HG03039 (cell line): Measurements from ENCODE around the gene PNPLA8.
A peak's percentile ranks its signal among the peaks of the same experiment; 100 is the strongest.
"Not testable (repeated sequence)": the region's sequence is repeated elsewhere in the genome, so short reads cannot be mapped to it uniquely, and the experiment has no call there.

Experiments
- ATAC-seq: cut with Tn5 transposase; IDR thresholded peaks from one replicate; pipeline ENCODE4 v1.9.1; 2021; ENCODE audit warnings: mild to moderate bottlenecking, moderate library complexity; ENCODE audit not compliant: unreplicated experiment

PNPLA8 gene, protein sequence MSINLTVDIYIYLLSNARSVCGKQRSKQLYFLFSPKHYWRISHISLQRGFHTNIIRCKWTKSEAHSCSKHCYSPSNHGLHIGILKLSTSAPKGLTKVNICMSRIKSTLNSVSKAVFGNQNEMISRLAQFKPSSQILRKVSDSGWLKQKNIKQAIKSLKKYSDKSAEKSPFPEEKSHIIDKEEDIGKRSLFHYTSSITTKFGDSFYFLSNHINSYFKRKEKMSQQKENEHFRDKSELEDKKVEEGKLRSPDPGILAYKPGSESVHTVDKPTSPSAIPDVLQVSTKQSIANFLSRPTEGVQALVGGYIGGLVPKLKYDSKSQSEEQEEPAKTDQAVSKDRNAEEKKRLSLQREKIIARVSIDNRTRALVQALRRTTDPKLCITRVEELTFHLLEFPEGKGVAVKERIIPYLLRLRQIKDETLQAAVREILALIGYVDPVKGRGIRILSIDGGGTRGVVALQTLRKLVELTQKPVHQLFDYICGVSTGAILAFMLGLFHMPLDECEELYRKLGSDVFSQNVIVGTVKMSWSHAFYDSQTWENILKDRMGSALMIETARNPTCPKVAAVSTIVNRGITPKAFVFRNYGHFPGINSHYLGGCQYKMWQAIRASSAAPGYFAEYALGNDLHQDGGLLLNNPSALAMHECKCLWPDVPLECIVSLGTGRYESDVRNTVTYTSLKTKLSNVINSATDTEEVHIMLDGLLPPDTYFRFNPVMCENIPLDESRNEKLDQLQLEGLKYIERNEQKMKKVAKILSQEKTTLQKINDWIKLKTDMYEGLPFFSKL

DNA sequence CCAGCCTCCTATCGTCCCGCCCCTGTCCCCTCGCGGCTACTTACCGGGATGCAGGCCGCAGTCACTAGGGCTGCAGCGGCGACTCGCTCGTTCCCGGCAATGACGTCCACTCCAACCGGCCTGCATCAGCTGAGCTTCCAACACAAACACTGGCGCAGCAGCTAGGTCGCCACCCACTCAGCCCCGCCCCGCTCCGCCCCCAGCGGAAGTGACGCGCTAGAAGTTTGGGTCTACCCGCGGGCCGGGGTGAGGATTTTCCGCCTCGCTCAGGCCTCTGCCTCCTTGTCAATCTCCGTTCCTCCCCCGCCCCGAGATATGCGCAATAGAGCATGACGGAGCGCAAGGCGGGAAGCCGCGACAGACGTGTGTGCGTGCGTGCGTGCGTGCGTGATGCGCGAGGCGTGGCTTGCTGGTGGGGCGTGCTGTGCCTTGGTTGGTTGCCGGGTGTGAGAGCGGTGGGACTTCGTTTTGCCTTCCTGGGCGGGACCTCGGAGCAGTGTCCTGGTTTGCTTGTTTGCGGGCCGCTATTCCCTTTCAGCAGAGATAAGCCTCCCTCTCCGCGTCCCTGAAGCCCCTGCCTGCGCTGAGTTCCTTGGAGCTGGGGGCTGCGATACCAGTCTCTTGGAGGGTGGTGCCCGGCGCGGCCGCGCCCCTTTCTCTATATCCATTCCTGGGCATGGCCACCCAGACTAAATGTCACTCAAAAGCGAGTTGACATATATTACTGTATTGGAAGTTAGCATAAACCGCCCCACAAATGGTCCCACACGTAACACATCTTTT, at the start of gene PNPLA8:
PNPLA8 (minus strand) TSS at position 151 of the 783 bp plus-strand sequence. CDS start 10,644 bp downstream, outside the sequence.
- ATAC-seq, result peak; percentile 88

DNA sequence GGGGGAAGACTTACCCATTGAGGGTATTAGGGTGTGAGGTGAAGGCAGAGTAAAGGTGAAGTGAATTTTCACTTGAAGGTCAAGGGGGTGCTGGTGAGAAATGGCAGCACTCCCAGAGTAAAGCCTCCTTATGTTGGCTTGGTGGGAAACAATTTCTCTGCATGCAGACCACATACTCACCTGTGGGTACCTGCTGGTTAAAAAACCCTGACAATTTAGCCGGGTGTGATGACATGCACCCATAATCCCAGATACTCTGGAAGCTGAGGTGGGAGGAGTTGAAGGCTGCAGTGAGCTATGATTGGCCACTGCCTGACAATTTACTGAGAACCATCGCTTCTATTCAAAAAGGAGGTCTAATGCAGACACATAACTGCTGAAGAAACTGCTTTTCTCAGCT, 49.2 kb upstream of the PNPLA8 start:
- ATAC-seq, result no peak

GRCh38 chr7:108572480-108572879, 46.5 kb upstream of the PNPLA8 start:
- ATAC-seq, result no peak

GRCh38 chr7:108570146-108570755, 44.3 kb upstream of the PNPLA8 start:
- ATAC-seq, result peak; percentile 20

GRCh38 chr7:108569381-108570145, 43.6 kb upstream of the PNPLA8 start, which contains the start of the genes DNAJB9 and THAP5:
Gene DNAJB9, plus strand, starts transcription at chr7:108569874. Its CDS starts 1,853 bp downstream, at chr7:108571727.
Gene THAP5, minus strand, starts transcription at chr7:108569706. Its CDS starts 137 bp downstream, at chr7:108569569.
- peak; percentile 95 for ATAC-seq

GRCh38 chr7:108568801-108569380, 43.0 kb upstream of the PNPLA8 start:
- no peak for ATAC-seq

GRCh38 chr7:108565987-108566386, 40.1 kb upstream of the PNPLA8 start:
- no peak for ATAC-seq

DNA sequence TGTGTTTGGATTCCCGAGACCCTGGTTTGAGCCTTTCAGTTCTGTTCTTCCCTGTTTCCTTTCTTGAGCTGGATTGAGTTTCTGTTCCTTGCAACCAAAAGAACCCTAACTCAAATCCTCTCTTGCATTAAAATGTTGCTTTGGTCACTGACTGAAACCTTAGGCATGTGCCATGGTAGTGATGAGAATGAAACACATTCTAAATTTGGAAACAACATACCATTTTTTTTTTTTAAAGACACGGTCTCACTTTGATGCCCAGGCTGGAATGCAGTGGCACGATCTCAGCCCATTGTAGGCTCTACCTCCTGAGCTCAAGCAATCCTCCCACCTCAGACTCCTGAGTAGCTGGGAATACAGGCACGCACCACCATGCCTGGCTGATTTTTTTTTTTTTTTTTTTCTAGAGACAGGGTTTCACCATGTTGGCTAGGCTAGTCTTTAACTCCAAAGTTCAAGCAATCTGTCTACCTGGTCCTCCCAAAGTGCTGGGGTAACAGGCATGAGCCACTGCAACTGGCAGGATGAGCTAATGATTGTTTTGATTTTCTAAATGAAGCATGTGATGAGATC, 35.2 kb upstream of the PNPLA8 start:
- ATAC-seq, result no peak

GRCh38 chr7:108559253-108559652, 33.3 kb upstream of the PNPLA8 start:
- no peak for ATAC-seq

DNA sequence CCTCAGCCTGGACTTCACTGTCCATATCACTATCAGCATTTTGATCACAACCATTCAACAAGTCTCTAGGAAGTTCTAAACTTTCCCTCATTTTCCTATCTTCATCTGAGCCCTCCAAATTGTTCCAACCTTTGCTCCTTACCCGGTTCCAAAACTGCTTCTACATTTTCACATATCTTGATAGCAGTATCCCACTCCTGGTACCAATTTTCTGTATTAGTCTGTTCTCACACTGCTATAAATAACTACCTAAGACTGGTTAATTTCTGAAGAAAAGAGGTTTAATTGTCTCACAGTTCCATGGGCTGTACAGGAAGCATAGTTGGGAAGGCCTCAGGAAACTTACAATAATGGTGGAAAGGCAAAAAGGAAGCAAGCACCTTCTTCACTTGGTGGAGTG, 31.7 kb upstream of the PNPLA8 start:
- ATAC-seq, result no peak

DNA sequence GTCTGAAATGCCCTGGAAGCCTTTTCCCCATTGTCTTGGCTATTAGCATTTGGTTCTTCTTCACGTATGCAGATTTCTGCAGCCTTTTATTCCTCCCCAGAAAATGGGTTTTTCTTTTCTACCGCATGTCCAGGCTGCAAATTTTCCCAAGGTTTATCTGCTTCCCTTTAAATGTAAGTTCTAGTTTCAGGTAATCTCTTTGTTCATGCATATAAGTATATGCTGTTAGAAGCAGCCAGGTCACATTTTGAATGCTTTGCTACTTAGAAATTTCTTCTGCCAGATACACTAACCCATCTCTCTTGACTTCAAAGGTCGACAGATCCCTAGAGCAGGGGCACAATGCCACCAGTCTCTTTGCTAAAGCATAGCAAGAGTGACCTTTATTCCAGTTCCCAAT, 31.3 kb upstream of the PNPLA8 start:
- ATAC-seq, result no peak

DNA sequence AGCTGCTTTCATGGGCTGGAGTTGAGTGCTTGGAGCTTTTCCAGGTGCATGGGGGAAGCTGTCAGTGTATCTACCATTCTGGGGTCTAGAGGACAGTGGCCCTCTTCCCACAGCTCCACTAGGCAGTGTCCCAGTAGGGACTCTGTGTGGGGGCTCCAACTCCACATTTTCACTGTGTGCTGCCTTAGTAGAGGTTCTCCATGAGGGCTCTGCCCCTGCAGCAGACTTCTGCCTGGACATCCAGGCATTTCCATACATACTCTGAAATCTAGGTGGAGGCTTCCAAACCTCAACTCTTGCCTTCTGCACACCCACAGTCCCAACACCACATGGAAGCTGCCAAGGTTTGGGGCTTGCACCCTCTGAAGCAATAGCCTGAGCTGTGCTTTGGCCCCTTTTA, 30.7 kb upstream of the PNPLA8 start:
- not testable (repeated sequence) for ATAC-seq

GRCh38 chr7:108548141-108548896, 22.4 kb upstream of the PNPLA8 start:
- ATAC-seq, result not testable (repeated sequence)

DNA sequence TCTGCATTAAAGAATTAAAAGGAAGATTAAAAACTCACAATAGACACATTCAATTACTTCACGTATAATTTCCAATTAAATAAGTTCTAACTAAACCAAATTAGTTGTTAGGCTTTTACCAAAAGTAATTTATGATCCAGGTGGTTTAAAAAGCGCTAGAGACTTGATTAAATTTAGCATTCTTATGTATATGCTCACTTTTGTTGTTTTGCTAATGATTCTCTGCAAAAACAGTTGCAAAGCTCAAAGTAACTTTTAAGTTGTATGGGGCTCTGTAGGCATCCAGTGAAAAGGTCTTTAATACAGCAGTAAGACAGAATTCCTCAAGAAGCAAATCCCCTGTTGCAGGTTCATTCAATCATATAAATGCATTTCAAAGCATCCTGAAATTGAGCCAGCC, 15.5 kb upstream of the PNPLA8 start:
- ATAC-seq, result no peak

- not testable (repeated sequence) for ATAC-seq
These were observed 12.8 kb upstream of the PNPLA8 start for GRCh38 chr7:108538685-108539084.

GRCh38 chr7:108538236-108538635, 12.3 kb upstream of the PNPLA8 start:
- not testable (repeated sequence) for ATAC-seq

DNA sequence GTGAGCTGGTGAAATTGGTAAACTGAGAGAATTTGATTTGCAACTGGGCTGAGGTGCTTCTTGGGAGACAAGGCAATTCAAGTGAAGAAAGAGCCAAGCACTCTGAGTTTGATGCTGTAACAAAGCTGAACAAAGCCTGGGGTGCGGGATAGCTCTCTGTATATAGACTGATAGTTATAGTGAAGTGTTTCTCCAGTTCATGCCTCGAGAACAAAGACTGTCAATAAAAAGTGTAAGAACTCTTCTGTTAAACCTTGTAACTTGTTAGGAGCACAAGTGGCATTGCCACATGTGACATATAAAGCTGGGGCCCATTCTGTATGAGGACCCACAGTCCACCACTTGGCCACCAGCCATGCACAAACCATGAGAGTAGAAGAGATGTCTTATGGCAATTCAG, 11.3 kb upstream of the PNPLA8 start:
- no peak for ATAC-seq

DNA sequence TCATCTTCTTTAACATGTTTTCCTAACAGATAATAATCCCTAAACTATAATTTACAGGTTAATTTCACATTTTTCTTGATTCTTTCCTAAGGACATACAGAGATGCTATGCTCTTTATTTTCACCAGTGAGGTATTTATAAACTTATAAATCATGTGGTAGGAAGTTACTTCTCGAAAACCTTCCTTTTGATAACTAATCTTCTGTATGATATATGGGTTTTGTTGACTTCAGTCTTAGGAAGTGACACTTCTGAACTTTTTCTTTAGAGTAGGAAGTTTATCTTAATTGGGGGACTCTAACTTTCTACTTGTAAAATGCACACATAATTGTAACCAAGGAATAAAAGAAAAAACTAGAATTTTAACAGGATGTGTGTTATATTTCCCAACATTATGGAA, 9.8 kb upstream of the PNPLA8 start:
- ATAC-seq, result no peak
